A549 (cell line): ENCODE measurements around the gene TMEM161A. TPM values are rescaled to one million over a fixed set of nuclear protein-coding genes. Genes with fewer than 3 reads are reported as not detected.

ENCODE experiments used
- ATAC-seq, 2 experiments: fragments of 200-7000 bp in 1 of 2; fragments of >200 bp in 1 of 2; cut with Nextera tagmentation in 1 of 2; cut with Tn5 transposase in 1 of 2; 3 replicates each; pipeline versions ENCODE4 v1.8.0 to v1.9.1; 2018 to 2020; ENCODE audit warnings: mild to moderate bottlenecking in 1 of 2, moderate library complexity in 1 of 2
- CTCF ChIA-PET: fragments of 300-600 bp; sonication (Branson Sonifier 250); formaldehyde crosslinking; extraction: SDS; loops from one replicate; lab custom pipeline; 2021; ENCODE audit warnings: antibody characterized with exemption, inconsistent platforms; lab: Yijun Ruan, JAX
- POLR2A ChIA-PET: fragments of 350-600 bp; formaldehyde crosslinking; extraction: SDS; loops from one replicate; lab custom pipeline; 2021; ENCODE audit warnings: antibody characterized with exemption, inconsistent platforms; lab: Yijun Ruan, JAX
- DNase-seq, 2 experiments: peaks; one replicate each; pipeline versions ENCODE4 v3.0.0 to v3.0.0-alpha.2; 2011 to 2016; ENCODE audit warnings: low read depth in 1 of 2, low spot score in 1 of 2
- FAIRE-seq: peaks from 2 replicates; lab custom pipeline; 2011; peaks lifted over from hg19 to GRCh38; lab: Jason Lieb, UNC
- H3K27ac ChIP-seq, 2 experiments: fragments of >200 bp; sonication (Bioruptor Twin); formaldehyde crosslinking; 3 replicates each; pipeline ENCODE4 v1.5.1; 2016 to 2017
- H3K4me1 ChIP-seq: fragments of >200 bp; sonication (Bioruptor Twin); formaldehyde crosslinking; 3 replicates; pipeline ENCODE4 v1.6.1; 2016
- H3K4me2 ChIP-seq: fragments of >200 bp; sonication (Bioruptor Twin); formaldehyde crosslinking; 3 replicates; pipeline ENCODE4 v1.6.1; 2016
- H3K4me3 ChIP-seq: fragments of >200 bp; sonication (Bioruptor Twin); formaldehyde crosslinking; 3 replicates; pipeline ENCODE4 v1.5.1; 2016
- H3K9me3 ChIP-seq: fragments of >200 bp; sonication (Bioruptor Twin); formaldehyde crosslinking; 3 replicates; pipeline ENCODE4 v1.6.1; 2016
- BHLHE40 ChIP-seq: IDR thresholded peaks from 2 replicates; pipeline ENCODE4 v1.6.1; 2012; ENCODE audit warnings: low read depth, low read length, inconsistent platforms
- CBX8 ChIP-seq: fragments of 200-600 bp; sonication (generic); IDR thresholded peaks from 2 replicates; pipeline ENCODE4 v1.6.1; 2016
- FOSL2 ChIP-seq, 2 experiments: fragments of 450-650 bp in 1 of 2; fragments of >200 bp in 1 of 2; sonication (Bioruptor Twin) in 1 of 2; formaldehyde crosslinking; IDR thresholded peaks; 2 replicates each; pipeline versions ENCODE4 v1.5.0 to v1.6.1; 2016 to 2020; ENCODE audit warnings: mild to moderate bottlenecking in 1 of 2, moderate library complexity in 1 of 2
- FOXS1 ChIP-seq: fragments of 250-450 bp; sonication (Bioruptor Pico); IDR thresholded peaks from 2 replicates; pipeline ENCODE4 v1.5.0; 2020; ENCODE audit warnings: mild to moderate bottlenecking, moderate library complexity
- KDM5A ChIP-seq: fragments of 200-600 bp; sonication (generic); IDR thresholded peaks from 2 replicates; pipeline ENCODE4 v1.6.1; 2016; ENCODE audit warnings: antibody characterized with exemption, mild to moderate bottlenecking
- MAFK ChIP-seq: fragments of 450-650 bp; IDR thresholded peaks from 2 replicates; pipeline ENCODE4 v1.6.1; 2014; ENCODE audit not compliant: partially characterized antibody
- MAZ ChIP-seq: fragments of 150-350 bp; IDR thresholded peaks from 2 replicates; pipeline ENCODE4 v1.6.1; 2014; ENCODE audit warnings: antibody characterized with exemption, low read depth, low read length, borderline replicate concordance
- RCOR1 ChIP-seq: fragments of 150-350 bp; IDR thresholded peaks from 2 replicates; pipeline ENCODE4 v1.6.1; 2014; ENCODE audit warnings: antibody characterized with exemption, low read length, low read depth
- RFX5 ChIP-seq: fragments of 450-650 bp; IDR thresholded peaks from 2 replicates; pipeline ENCODE4 v1.7.1; 2014; ENCODE audit warnings: antibody characterized with exemption, mild to moderate bottlenecking, moderate library complexity
- ZC3H11A ChIP-seq: fragments of 450-650 bp; IDR thresholded peaks from 2 replicates; pipeline ENCODE4 v1.6.1; 2014; ENCODE audit warnings: antibody characterized with exemption, mild to moderate bottlenecking
- WGBS: methylation state at CpG from one replicate; pipeline ENCODE4 v1.1.6; 2017; ENCODE audit errors: missing lambda C conversion rate; 5-methylcytosine and 5-hydroxymethylcytosine counted together
- polyA plus RNA-seq, 4 experiments: library from polyadenylated mRNA; depleted of rRNA in 3 of 4; stranded (reverse); fragments of >200 nt; fragmentation: RNase III in 1 of 4; extraction: RNeasy Plus Mini Kit Qiagen cat#74134 plus additional on column Dnase treatment in 1 of 4; gene quantifications; 2 replicates in 3 of 4; 3 replicates in 1 of 4; pipeline ENCODE4 v1.2.3, GENCODE V29; 2011 to 2017
- TF ChIP-seq, protein P1 (sequence below): IDR thresholded peaks from 2 replicates; pipeline ENCODE4 v1.6.1; 2012
- TF ChIP-seq, protein P2 (sequence below): fragments of >200 bp; sonication (Bioruptor Twin); formaldehyde crosslinking; IDR thresholded peaks from 3 replicates; pipeline ENCODE4 v1.6.1; 2016
- TF ChIP-seq, protein P3 (sequence below): fragments of 200-600 bp; sonication (generic); IDR thresholded peaks from 2 replicates; pipeline ENCODE4 v1.6.1; 2016; ENCODE audit warnings: antibody characterized with exemption, mild to moderate bottlenecking, moderate library complexity
- TF ChIP-seq, protein P4 (sequence below): fragments of 250-450 bp; sonication (Bioruptor Pico); IDR thresholded peaks from 2 replicates; pipeline ENCODE4 v1.5.0; 2021; ENCODE audit warnings: mild to moderate bottlenecking, moderate library complexity, borderline replicate concordance

Gene TMEM161A
- polyA plus RNA-seq, 2 of the 4 experiments (the other 2 are of a cell fraction), result 19.3 to 22.1 TPM

DNA sequence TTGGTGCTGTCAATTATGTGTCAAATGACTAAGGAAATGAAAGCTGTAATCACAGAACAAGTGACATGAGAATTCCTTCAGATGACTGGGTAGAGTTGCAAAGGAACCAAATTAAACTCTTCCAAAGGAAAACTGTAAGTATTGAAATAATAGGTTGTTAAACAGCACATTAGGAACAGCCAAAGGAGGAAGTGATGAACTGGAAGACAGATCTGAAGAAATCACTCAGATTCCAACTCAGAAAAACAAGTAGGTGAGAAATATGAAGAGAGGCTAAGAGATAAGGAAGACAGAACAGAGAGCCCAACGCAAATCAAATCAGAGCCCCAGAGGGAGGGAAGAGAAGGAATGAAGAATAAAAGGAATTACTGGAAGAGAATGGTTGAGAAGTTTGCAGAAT, 15.4 kb downstream of the TMEM161A start (continued):
- TF ChIP-seq, protein P1, sequence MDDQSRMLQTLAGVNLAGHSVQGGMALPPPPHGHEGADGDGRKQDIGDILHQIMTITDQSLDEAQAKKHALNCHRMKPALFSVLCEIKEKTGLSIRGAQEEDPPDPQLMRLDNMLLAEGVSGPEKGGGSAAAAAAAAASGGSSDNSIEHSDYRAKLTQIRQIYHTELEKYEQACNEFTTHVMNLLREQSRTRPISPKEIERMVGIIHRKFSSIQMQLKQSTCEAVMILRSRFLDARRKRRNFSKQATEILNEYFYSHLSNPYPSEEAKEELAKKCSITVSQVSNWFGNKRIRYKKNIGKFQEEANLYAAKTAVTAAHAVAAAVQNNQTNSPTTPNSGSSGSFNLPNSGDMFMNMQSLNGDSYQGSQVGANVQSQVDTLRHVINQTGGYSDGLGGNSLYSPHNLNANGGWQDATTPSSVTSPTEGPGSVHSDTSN, result no peak
- TF ChIP-seq, protein P2, sequence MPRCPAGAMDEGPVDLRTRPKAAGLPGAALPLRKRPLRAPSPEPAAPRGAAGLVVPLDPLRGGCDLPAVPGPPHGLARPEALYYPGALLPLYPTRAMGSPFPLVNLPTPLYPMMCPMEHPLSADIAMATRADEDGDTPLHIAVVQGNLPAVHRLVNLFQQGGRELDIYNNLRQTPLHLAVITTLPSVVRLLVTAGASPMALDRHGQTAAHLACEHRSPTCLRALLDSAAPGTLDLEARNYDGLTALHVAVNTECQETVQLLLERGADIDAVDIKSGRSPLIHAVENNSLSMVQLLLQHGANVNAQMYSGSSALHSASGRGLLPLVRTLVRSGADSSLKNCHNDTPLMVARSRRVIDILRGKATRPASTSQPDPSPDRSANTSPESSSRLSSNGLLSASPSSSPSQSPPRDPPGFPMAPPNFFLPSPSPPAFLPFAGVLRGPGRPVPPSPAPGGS, result no peak
- TF ChIP-seq, protein P3, sequence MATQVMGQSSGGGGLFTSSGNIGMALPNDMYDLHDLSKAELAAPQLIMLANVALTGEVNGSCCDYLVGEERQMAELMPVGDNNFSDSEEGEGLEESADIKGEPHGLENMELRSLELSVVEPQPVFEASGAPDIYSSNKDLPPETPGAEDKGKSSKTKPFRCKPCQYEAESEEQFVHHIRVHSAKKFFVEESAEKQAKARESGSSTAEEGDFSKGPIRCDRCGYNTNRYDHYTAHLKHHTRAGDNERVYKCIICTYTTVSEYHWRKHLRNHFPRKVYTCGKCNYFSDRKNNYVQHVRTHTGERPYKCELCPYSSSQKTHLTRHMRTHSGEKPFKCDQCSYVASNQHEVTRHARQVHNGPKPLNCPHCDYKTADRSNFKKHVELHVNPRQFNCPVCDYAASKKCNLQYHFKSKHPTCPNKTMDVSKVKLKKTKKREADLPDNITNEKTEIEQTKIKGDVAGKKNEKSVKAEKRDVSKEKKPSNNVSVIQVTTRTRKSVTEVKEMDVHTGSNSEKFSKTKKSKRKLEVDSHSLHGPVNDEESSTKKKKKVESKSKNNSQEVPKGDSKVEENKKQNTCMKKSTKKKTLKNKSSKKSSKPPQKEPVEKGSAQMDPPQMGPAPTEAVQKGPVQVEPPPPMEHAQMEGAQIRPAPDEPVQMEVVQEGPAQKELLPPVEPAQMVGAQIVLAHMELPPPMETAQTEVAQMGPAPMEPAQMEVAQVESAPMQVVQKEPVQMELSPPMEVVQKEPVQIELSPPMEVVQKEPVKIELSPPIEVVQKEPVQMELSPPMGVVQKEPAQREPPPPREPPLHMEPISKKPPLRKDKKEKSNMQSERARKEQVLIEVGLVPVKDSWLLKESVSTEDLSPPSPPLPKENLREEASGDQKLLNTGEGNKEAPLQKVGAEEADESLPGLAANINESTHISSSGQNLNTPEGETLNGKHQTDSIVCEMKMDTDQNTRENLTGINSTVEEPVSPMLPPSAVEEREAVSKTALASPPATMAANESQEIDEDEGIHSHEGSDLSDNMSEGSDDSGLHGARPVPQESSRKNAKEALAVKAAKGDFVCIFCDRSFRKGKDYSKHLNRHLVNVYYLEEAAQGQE, result no peak
- no peak for TF ChIP-seq MAZ

DNA sequence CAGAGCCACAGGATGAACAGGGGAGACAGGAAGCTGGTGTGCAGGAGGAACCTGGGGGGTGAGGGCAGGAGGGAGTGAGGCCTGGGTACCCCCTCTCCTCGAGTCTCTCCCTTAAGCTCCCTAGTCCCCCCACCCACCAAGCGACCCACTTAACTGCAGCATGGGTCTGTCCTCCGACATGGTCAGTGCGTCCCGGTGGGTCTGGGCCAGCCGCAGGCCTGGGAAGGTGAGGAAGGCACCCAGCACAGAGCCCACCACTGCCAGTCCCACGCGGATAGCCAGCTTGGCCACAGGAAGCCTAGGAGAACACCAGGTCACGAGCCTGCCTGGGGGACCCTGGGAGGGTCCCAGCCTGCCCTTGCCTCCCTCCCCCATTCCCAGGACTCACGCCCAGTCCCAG, 16.9 kb downstream of the TMEM161A start:
- H3K4me3 ChIP-seq, result no peak overlapping the region
- POLR2A ChIA-PET, result no interaction called here
- 100% methylated on average over 1 of the region's 10 CpGs for WGBS
- CTCF ChIA-PET, result interaction anchor here (0.6 kb wide), 1 partner anchor 820 kb away, joined by 3 read pairs; no protein-coding TSS in a partner anchor
- H3K4me2 ChIP-seq, result no peak overlapping the region
- ATAC-seq, result no peak
- TF ChIP-seq, protein P3, result no peak
- TF ChIP-seq MAFK, result no peak
- TF ChIP-seq RFX5, result no peak
- TF ChIP-seq, protein P4, sequence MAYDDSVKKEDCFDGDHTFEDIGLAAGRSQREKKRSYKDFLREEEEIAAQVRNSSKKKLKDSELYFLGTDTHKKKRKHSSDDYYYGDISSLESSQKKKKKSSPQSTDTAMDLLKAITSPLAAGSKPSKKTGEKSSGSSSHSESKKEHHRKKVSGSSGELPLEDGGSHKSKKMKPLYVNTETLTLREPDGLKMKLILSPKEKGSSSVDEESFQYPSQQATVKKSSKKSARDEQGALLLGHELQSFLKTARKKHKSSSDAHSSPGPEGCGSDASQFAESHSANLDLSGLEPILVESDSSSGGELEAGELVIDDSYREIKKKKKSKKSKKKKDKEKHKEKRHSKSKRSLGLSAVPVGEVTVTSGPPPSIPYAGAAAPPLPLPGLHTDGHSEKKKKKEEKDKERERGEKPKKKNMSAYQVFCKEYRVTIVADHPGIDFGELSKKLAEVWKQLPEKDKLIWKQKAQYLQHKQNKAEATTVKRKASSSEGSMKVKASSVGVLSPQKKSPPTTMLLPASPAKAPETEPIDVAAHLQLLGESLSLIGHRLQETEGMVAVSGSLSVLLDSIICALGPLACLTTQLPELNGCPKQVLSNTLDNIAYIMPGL (CRISPR knock-in tag), result no peak
- no peak for TF ChIP-seq ZC3H11A
- no peak for TF ChIP-seq BHLHE40
- no peak for TF ChIP-seq FOXS1 (CRISPR knock-in tag)
- no peak for TF ChIP-seq KDM5A
- TF ChIP-seq FOSL2 (IDR thresholded peaks at IDR 0.05), result no peak
- TF ChIP-seq FOSL2 (CRISPR knock-in tag; IDR thresholded peaks at IDR 0.05), result no peak
- no peak for TF ChIP-seq CBX8
- TF ChIP-seq RCOR1, result no peak
- no peaks in the 10 kb centered on the region for H3K4me1 ChIP-seq
- FAIRE-seq, result no peak
- no peak for DNase-seq
- H3K9me3 ChIP-seq, result no peaks in the 10 kb centered on the region
- H3K27ac ChIP-seq, result no peak overlapping the region
